ENCODE data around the gene NXPH4.

The NXPH4 gene

DNA sequence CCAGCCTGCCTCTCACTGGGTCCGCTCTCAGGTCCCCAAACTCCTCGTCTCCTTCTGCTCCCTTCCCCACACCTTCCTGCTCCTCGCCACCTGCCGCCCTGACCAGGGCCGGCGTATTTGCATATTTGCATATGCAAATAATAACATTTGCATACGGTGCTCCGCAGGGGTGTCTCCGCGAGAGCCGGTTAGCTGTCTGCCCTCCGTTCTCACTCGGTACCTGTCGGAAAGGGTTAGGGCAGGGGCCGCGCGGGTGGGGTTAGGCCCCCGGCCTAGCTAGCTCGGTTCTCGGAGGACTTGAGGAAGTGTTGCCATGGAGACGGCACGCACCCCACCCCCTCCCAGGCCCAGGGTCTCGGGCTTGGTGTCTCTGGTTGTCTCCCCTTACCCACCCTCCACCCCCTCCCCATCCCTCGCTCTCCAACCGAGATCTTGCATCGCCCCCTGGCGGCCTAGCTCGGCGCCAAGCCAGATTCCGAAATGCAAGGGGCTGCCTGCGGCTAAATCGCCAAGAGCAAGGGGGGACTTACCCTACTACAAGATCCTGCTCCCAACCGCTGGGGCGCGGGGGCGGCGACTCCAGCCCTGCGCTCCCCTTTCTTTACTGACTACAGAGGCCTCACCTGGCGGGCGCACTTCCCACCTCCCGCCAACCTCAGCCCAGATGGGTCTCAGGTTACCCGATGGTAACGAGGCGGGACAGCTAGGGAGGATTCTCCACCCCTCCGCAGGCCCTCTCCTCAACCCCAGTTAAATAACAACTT, 26.3 kb downstream of the NXPH4 start:
- peak; percentile 55 for DNase-seq (ENCODE audit: low spot score)

- DNase-seq (ENCODE audit: low spot score) = peak; percentile 81
These were observed 27.1 kb downstream of the NXPH4 start for GRCh38 chr12:57243521-57244311.

DNA sequence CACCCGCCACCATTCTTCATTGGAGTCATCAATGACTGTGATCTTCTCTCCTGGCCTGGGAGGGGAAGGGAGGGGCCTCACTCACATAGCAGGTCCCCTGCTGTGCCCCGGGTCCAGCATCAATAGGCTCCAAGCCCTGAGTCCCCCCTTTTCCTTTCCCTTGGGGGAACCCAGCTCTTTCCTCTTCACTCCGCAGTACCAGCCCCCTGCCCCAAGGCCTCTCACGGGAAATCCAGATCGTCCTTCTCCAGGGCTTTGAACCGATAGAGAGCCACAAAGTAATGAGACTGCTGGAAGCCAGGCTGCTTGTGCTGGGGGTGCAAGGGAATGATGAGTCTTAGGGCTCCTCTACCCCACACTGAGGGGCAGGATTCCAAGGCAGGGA, 27.7 kb downstream of the NXPH4 start:
- no peak for DNase-seq (ENCODE audit: low spot score)

DNA sequence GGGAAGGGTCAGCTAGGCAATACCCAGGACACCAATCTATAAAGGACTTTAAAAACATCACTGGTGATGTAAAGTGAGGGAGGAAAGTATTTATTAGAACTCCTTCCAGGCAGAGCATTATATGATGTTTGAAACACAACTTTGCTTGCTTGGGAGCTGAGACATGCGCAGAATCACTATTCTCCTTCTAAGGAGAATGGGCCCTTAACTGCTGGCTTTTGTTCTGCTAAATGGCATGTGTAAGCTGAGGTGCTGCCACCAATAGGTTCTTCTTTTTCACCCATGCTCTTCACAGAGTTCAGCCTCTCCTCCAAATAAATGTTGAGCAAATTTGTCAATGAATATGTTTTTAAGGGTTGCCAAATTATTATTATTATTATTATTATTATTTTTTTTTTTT, 30.4 kb downstream of the NXPH4 start:
- no peak for DNase-seq (ENCODE audit: low spot score)

DNA sequence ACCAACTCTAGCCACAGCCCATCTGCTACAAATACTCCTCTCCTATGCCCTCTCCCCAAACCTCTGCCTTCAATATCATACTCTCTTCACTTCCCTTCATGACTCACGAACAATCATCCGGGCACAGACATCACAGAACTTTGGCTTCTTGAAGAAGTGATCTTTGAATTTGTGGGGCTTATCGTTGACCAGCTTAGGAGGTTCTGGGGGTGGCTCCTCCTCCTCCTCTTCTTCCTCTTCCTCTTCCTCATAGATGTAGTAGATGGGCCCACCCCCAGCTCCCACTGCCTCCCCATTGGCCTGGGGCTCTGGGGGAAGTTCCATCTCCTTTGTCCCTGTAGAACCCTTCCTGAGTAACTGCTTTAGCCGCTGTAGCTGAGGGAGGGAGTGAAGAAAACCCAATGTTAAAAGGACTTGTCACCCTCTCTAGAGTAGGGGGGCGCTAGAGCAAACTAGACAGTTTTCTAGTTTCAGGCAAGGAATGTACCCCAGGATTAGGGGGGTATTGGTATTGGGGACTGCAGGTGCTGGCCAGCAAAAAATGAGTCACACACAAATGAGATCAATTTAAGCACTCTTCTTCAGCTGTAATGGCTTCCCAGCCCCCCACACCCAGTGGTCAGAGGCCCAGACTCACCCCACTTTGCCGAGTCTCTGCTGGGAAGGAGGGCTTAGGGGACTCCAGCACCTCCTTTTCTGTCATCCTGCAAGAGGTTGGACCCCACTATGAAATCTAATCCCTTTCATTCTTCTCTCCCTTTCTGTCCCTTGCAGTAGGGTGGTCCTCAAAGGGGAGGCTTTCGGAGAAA, 32.5 kb downstream of the NXPH4 start:
- DNase-seq (ENCODE audit: low spot score) = no peak

DNA sequence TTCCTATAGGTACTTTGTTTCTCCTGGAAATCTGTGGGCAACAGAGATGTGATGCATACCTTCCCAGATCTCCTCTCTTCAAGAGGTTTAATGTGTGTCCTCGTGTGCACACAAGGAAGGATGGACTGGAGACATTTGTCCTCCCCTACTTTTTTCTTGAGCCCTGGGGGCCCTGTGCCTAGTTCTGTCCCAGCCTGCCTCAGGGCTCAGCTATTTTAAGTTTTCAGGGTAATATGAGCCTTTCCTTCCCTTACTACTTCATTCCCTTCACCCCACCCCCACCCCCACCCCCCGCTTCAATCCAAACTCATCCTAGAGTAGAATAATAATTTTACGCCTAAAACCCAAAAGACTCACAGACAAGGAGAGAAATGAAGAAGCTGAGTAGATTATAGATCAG, 33.9 kb downstream of the NXPH4 start:
- no peak for DNase-seq (ENCODE audit: low spot score)

DNA sequence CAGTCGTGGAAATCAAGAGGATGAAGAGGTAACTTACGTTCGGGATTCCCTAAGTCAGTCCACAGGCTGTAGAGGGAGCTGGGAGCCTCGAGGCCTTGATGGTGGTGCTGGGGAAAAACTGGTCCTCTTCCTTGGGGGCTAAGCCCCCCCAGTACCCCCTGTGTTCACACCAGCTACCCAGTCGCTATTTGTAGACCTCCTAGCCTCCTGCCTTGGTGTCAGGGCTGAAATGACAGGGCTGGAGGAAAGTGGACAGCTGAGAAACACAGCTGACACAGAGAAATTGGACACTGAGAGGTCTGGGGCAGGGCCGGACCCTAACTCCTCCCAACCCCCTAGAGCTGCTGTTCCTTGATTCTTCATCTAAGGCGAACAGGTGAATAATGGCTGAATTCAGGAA, 34.4 kb downstream of the NXPH4 start, which contains the start of gene STAC3:
STAC3 (minus strand) TSS at position 232 of the 400 bp plus-strand sequence. CDS start 1,551 bp downstream, outside the sequence.
- DNase-seq (ENCODE audit: low spot score) = no peak

GRCh38 chr12:57254506-57255280, 38.1 kb downstream of the NXPH4 start:
- DNase-seq (ENCODE audit: low spot score) = no peak

DNA sequence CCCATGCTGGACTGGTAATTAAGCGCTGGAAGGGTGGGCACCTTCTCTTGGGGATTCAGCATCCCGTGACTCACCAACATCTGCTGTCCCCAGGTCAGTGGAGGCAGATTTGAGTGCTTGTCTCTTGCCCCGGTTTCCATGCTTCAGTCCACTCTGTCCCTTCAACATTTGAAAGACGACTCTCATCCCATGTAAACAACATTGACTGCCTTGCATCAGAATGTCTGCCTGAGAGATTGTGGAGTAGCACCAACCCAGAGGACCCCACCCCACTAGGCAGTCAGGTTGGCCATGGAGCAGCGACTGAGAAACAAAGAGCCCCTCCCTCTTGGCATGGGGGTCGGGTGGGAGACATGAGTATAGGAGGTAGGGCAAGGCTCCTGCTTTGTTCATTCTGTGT, 39.3 kb downstream of the NXPH4 start:
- no peak for DNase-seq (ENCODE audit: low spot score)

DNA sequence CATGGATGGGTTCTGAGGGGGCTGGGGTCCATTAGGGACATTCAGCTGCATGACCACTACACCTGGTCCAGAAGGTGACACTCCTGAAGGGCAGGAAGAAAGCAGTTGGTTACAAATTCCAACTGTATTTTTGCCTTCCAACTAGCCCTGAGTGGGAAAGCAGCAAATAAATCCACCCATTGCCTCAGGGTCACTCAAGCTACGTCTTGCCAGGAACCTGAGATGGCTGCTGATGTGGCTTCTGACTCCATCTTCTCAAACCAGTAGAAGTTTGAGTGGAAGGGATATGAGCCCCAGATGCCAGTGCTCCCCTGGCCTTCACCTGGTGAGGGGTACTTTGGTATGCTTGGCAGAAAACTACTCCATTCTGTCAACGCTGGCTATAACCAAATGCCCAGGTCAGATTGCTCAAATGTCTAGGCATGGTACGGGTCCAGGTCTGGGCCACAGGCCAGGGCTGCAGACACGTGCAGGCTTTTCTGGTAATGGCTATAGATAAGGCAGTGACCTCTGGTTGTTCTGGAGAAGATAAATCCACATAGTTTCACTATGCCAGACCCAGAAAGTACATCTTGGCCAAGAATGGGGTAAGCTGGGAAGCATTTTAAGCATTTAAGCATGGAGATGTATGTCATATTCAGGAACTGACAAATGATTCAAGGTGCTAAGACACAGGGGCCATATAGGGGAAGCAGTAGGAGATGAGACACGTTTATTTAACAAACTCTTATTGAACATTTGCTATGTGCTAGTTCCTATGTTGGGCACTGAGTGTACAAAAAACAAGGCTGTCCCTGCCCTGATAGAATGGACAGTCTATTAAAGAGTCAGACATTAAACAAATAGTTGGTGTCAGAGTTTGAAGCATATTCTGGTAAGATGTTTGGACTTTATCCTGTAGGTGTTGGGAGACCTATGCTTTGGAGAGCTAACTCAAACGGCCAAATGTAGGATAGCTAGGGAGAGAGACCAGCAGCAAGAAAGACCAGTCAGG, 42.7 kb downstream of the NXPH4 start:
- no peak for DNase-seq (ENCODE audit: low spot score)

GRCh38 chr12:57260366-57260765, 43.8 kb downstream of the NXPH4 start:
- no peak for DNase-seq (ENCODE audit: low spot score)

DNA sequence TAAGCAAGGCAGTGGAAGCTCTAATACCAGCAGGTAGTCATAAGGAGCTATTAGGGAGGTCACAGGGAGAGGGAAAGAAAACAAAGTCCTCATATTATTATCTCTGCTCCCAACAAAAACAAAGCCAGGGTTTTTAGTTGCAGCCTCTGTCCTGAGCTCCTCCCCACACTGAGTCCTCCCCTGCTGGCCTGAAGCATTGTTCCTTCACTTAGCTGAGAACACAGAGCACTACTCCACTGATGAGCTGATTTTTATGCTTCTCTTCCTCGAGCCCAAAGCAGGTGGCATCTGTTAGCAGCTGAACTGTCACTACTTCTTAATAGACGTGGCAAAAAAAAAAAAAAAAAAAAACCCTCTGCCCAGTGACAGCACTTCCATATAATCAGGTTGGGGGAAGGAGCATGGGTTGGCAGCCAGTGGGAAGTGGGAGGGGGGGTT, 44.9 kb downstream of the NXPH4 start:
- no peak for DNase-seq (ENCODE audit: low spot score)

- no peak for DNase-seq (ENCODE audit: low spot score)
These were observed 45.7 kb downstream of the NXPH4 start for GRCh38 chr12:57262126-57262822.

GRCh38 chr12:57263096-57263495, 46.5 kb downstream of the NXPH4 start:
- no peak for DNase-seq (ENCODE audit: low spot score)

- DNase-seq (ENCODE audit: low spot score) = no peak
These were observed 50.1 kb downstream of the NXPH4 start for GRCh38 chr12:57266681-57267080.

DNA sequence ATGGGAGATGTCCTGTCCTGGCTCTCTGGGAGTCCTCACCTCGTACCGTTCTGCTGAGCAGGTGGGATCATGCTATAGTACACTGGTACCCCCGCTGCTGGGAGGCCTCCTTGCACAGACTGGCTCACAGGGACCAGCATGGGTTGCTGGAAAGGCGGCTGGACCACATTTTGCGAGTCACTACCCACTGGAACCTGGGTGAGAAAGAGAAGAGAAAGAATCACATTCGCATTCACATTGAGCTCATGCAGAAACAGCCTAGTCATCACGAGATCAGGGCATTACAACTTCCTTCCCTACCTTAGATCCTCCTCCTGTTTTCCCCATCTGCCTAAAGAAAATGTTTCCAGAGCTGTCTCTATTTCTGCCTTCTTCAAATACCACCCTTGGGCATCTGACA, 51.7 kb downstream of the NXPH4 start:
- no peak for DNase-seq (ENCODE audit: low spot score)

- DNase-seq (ENCODE audit: low spot score) = no peak
These were observed 54.4 kb downstream of the NXPH4 start for GRCh38 chr12:57270966-57271470.

DNA sequence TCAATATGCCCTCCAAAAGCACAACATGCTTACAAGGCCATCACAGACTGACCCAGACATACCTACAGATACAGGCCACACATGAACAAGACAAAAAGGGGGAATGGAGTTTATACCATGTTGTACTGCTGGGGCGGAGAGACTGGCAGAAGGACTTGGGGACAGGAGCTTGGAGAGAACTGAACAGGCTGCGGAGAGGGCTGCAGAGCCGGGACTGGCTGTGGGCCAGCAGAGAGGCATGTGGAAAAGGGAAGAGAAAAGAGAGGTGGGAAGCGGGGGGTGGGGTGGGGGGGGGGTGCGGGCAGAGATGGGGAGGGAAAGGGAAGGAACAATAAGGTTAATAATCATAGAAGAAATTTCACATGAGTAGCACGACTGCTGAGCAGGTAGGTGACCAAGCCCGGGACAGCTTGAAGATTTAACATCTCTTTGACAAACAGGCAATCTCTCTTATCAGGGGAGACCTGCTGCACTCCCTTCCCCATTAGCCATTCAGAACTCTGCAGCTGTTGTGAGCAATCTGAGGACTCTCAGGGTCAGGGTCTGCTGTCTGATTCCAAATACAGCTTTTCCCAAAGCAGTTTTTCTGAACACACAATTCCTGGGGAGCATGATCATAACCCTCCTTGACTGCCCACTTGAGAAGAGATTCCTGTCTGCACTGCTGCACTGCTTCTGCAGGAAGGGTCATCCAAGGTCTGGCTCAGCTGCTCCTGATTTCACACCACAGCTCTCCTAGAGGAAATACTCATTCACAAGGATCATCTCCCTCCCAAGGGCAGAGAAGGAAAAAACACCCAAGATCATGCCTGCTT, 56.0 kb downstream of the NXPH4 start:
- DNase-seq (ENCODE audit: low spot score) = no peak

DNA sequence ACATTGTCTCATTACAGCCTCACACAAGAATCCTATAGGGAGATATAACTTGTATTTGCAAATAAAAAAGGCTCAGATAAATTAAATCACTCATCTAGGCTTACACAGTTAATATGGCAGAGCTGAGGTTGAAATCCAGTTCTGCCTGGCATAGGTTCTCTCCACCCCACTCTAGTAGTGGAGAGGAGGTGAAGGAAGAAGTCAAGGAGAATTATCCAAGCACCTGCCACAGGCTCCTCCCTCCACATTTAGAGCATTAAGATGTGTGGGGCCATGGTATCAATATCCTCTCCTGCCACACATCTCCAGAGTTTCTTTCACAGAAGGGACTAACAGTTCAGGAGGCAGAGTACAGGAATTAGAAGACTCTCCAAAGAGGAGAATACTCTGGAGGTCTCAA, 56.9 kb downstream of the NXPH4 start:
- no peak for DNase-seq (ENCODE audit: low spot score)

All from CD4-positive, alpha-beta T cell treated with Interleukin-15 for 4 hours (primary cell).